GM06990 (cell line): ENCODE data around the gene TTC7B.

ENCODE experiments used
- DNase-seq: peaks from one replicate; pipeline ENCODE4 v3.0.0-alpha.2; 2011; ENCODE audit not compliant: insufficient read length; ENCODE audit errors: extremely low read depth
- H3K27me3 ChIP-seq: replicated peaks from 2 replicates; pipeline ENCODE4 v1.6.0; 2011; ENCODE audit warnings: low read length; ENCODE audit not compliant: control insufficient read depth, insufficient read depth
- H3K36me3 ChIP-seq: 2 replicates; pipeline ENCODE4 v1.5.1; 2011; ENCODE audit warnings: low read length; ENCODE audit not compliant: control insufficient read depth, insufficient read depth
- H3K4me3 ChIP-seq: replicated peaks from 2 replicates; pipeline ENCODE4 v1.5.1; 2011; ENCODE audit warnings: low read depth, mild to moderate bottlenecking, control low read depth, low read length
- TF ChIP-seq, protein P1 (sequence below): IDR thresholded peaks from 2 replicates; pipeline ENCODE4 v1.5.1; 2011; ENCODE audit warnings: low read length, control low read depth, mild to moderate bottlenecking, inconsistent platforms; ENCODE audit not compliant: insufficient read depth, poor library complexity, severe bottlenecking

TTC7B gene

DNA sequence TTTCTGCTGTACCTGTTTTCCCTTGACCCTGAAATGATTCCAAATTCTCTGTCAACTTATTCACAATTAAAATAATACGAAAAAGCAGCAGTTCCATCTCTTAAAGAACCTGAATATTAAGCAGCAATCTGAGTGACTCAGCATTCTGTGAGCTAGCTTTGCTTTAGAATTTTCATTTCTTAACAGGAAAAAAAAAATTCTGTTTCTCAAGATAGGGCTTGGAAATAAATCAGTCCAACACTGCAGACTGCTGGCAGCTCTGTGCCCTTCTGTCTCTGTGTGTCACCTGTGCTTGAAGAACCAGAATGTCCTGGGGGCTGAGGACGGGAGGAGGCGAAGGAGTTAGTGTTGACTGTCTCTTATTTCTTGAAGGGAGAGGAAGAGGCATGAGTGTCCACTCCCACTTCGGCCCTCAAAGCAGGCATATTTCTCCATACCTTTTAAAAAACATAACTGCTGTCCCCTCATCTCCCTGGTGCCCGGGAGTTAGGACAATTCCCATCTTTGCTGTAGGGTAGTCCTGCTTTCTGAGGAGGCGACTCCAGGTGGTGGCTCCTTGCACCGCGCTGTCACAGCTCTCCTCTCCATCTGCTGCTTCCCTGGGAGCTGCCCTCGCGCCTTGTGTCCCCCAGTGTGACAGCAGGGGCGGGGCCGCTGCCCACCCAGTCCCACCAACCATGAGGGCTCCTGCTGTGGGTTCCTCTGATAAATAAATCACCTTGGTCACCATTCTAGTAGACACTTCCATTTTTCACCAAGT lies 216.3 kb downstream of the TTC7B start:
- TF ChIP-seq, protein P1, sequence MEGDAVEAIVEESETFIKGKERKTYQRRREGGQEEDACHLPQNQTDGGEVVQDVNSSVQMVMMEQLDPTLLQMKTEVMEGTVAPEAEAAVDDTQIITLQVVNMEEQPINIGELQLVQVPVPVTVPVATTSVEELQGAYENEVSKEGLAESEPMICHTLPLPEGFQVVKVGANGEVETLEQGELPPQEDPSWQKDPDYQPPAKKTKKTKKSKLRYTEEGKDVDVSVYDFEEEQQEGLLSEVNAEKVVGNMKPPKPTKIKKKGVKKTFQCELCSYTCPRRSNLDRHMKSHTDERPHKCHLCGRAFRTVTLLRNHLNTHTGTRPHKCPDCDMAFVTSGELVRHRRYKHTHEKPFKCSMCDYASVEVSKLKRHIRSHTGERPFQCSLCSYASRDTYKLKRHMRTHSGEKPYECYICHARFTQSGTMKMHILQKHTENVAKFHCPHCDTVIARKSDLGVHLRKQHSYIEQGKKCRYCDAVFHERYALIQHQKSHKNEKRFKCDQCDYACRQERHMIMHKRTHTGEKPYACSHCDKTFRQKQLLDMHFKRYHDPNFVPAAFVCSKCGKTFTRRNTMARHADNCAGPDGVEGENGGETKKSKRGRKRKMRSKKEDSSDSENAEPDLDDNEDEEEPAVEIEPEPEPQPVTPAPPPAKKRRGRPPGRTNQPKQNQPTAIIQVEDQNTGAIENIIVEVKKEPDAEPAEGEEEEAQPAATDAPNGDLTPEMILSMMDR, result no peak
- DNase-seq, result no peak

DNA sequence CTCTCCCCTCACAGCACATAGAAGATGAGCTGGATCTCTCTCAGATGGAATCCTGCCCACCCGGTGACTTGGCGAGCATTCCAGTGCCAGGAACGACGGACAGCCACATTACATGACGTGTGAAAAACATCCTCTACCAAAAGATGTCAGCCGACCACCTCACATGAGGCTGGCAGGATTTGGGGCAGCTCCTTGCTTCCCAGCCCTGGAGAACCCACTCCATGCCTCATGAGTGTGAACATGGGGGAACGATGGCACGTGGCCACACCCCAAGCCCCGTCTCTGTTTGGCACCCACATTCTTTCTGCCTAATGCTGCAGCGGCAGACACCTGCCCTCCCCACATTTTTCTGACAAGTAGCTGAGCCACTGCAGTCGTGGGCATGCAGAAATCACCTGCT lies 216.9 kb downstream of the TTC7B start:
- TF ChIP-seq, protein P1, result no peak
- Histone ChIP-seq H3K27me3 (no peaks in the 10 kb centered on the region; the same call in none of the 2 replicates), H3K36me3 (no peaks in the 10 kb centered on the region), H3K4me3 (no peak overlapping the region)
- DNase-seq, result no peak

More for the DNA sequence above, 216.3 kb downstream of the TTC7B start:
- Histone ChIP-seq H3K36me3 (no peaks in the 10 kb centered on the region), H3K27me3 (no peaks in the 10 kb centered on the region; the same call in none of the 2 replicates), H3K4me3 (no peak overlapping the region)

DNA sequence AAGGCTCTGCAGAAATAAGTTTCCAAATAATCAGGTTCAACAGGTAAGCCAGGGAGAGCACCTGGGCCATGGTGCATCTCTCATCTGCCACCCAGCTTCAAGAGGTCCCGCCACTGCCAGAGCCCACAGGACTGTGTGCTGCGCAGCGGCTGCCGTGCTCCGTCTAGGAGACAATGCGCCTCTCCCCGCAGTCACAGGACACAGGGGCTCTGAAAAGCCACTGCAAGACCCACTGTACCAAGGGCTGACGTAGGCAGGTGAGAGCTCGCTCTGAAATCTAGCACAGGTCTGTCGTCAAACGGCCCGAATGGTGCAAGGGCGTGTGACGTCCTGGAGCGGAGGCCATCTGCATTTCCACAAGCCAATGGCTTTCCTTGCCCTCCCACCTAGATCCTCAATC lies 218.3 kb downstream of the TTC7B start:
- H3K36me3 ChIP-seq, result no peaks in the 10 kb centered on the region
- H3K4me3 ChIP-seq, result no peak overlapping the region
- TF ChIP-seq, protein P1, result no peak
- no peaks in the 10 kb centered on the region; the same call in none of the 2 replicates for H3K27me3 ChIP-seq
- no peak for DNase-seq

DNA sequence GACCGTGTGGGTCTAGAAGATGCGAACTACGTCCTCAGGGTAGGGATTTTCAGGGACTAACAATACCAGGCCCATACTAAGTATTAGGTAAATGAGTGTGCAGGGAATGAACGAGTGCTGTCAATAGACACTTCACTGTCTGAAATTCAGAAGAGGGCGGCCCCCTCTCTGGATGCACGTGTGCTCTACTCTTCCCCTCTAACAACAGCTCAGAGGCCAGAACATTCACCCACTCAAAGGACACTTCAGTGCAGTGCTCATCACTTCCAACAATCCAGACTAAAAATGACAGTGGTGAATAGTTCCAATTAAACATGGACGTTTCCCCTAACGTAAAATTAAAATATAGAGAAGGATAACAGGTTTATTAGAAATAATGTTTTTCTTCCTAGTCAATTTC lies 219.5 kb downstream of the TTC7B start:
- Histone ChIP-seq H3K36me3 (no peaks in the 10 kb centered on the region), H3K4me3 (no peak overlapping the region), H3K27me3 (no peaks in the 10 kb centered on the region; the same call in 1 of the 2 replicates)
- DNase-seq, result no peak
- TF ChIP-seq, protein P1, result no peak

DNA sequence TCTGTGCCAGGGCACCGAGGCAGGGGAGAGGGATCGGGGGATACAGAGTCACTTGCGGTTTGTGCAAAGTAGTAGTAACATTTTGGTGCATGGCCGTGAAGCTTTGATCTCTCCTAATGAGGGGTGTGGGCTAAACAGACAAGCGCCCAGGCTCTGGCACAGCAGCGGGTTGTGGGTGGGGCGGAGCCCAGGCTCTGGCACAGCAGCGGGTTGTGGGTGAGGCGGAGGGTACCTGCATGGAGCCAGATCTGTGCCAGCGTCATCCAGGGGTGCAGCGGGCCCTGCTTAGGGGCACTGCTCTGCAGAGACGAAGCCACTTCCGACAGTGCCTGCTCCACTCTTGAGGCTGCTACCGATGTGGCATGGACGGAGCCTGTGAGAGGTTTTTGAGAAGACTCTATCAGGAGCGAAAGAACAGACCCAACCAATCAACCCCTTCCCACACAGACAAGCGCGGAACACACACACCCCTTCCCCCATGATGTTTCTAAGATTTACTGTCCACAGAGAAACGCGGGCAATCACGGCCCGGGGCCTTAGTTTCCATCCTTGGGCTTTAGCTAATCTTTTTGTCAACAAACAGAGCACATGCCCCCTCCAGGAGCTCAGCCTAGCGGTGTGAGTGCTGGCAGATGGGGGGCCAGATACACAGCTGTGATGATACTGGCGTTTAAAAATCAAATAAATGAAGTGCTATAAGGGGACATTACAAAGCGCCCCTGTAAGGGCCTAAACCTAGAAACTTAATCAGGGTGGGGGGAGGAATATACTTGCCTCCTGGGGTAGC lies 222.8 kb downstream of the TTC7B start:
- TF ChIP-seq, protein P1, result no peak
- H3K27me3 ChIP-seq, result no peaks in the 10 kb centered on the region; the same call in none of the 2 replicates
- no peaks in the 10 kb centered on the region for H3K36me3 ChIP-seq
- no peak for DNase-seq
- no peak overlapping the region for H3K4me3 ChIP-seq
